Measurements from ENCODE around the gene COX6A2. TPM values are rescaled to one million over a fixed set of nuclear protein-coding genes. Genes with fewer than 3 reads are reported as not detected.

The COX6A2 gene
- polyA plus RNA-seq, 4 donors, result 0.60 to 24.3 (median 13.0) TPM

Other genes with a start within 250 kb of the COX6A2 start
- gene FUS, start 248.2 kb downstream of the COX6A2 start, polyA plus RNA-seq, result 100 to 1,000 TPM; 147 to 415 (median 209) TPM
- 100 to 1,000 TPM in 3 of 4 donors, 10 to 100 TPM in 1; 47.1 to 247 (median 170) TPM for gene PYCARD, start 225.6 kb downstream of the COX6A2 start, polyA plus RNA-seq
- under 1 TPM; under 0.01 to 0.32 (median 0.13) TPM for gene TRIM72, start 214.2 kb downstream of the COX6A2 start, polyA plus RNA-seq
- gene PYDC1, start 211.2 kb downstream of the COX6A2 start, polyA plus RNA-seq, result under 1 TPM in 1 of 4 donors, not detected in 3; 0.32 TPM
- 1 to 10 TPM in 2 of 4 donors, under 1 TPM in 2; 0.22 to 4.3 (median 0.92) TPM for gene ITGAM, start 168.4 kb downstream of the COX6A2 start, polyA plus RNA-seq
- gene ITGAX, start 73.2 kb downstream of the COX6A2 start, polyA plus RNA-seq, result 1 to 10 TPM in 2 of 4 donors, under 1 TPM in 2; 0.22 to 2.5 (median 1.1) TPM
- under 1 TPM in 2 of 4 donors, not detected in 2; 0.06 to 0.15 TPM for gene ITGAD, start 35.0 kb downstream of the COX6A2 start, polyA plus RNA-seq
- 1 to 10 TPM in 1 of 4 donors, under 1 TPM in 3; 0.30 to 1.7 (median 0.49) TPM for gene ZNF843, start 14.4 kb upstream of the COX6A2 start, polyA plus RNA-seq
- 10 to 100 TPM; 12.3 to 20.5 (median 14.1) TPM for gene ARMC5, start 31.1 kb upstream of the COX6A2 start, polyA plus RNA-seq
- 10 to 100 TPM in 2 of 4 donors, 1 to 10 TPM in 2; 1.6 to 20.1 (median 11.1) TPM for gene TGFB1I1, start 43.8 kb upstream of the COX6A2 start, polyA plus RNA-seq
- gene SLC5A2, start 54.8 kb upstream of the COX6A2 start, polyA plus RNA-seq, result 10 to 100 TPM in 1 of 4 donors, 1 to 10 TPM in 2, under 1 TPM in 1; 0.81 to 10.4 (median 1.6) TPM
- gene RUSF1, start 80.0 kb upstream of the COX6A2 start, polyA plus RNA-seq, result 100 to 1,000 TPM in 1 of 4 donors, 10 to 100 TPM in 3; 27.3 to 108 (median 51.7) TPM
- gene AHSP, start 99.5 kb upstream of the COX6A2 start, polyA plus RNA-seq, result 1 to 10 TPM in 1 of 4 donors, not detected in 3; 1.9 TPM

Measured in small intestine (tissue), 4 donors.